Mucosa of descending colon (tissue), 3 donors: Measurements from ENCODE around the gene FAM120AOS. TPM values are rescaled to one million over a fixed set of nuclear protein-coding genes. Genes with fewer than 3 reads are reported as not detected.

Source experiments
- ATAC-seq: fragments of 200-7000 bp; cut with Tn5 transposase; one replicate; pipeline ENCODE4 v1.9.1; 2020; ENCODE audit warnings: mild to moderate bottlenecking, moderate library complexity
- DNase-seq, 3 donors: peaks; one replicate each; pipeline ENCODE4 v3.0.0-alpha.2; 2020
- H3K36me3 ChIP-seq: fragments of 200-600 bp; one replicate; pipeline ENCODE4 v1.8.0; 2021; ENCODE audit warnings: low read depth, mild to moderate bottlenecking
- H3K4me1 ChIP-seq: fragments of 200-600 bp; one replicate; pipeline ENCODE4 v1.8.0; 2021; ENCODE audit warnings: low read depth, mild to moderate bottlenecking
- H3K4me3 ChIP-seq: fragments of 200-600 bp; one replicate; pipeline ENCODE4 v1.8.0; 2021; ENCODE audit warnings: mild to moderate bottlenecking
- H3K9me3 ChIP-seq: fragments of 200-600 bp; one replicate; pipeline ENCODE4 v1.8.0; 2021; ENCODE audit warnings: mild to moderate bottlenecking
- CTCF ChIP-seq: fragments of 200-600 bp; IDR thresholded peaks from one replicate; pipeline ENCODE4 v1.8.0; 2022; ENCODE audit warnings: antibody characterized with exemption, mild to moderate bottlenecking
- intact Hi-C, 2 donors: fragments of 100-400 bp; cut with DNase I in 1 of 2; cut with micrococcal nuclease in 1 of 2; formaldehyde crosslinking; loops; one replicate each; pipeline versions ENCODE4 v1.11.0 to v1.11.1; 2022; cut with DNase I, micrococcal nuclease
- total RNA-seq, 3 donors: library from RNA; stranded (reverse); fragmentation: NEBNext Ultra II Directional in 2 of 3; extraction: Animal tissue kit (Norgen Biotek cat#: 25700) in 2 of 3; gene quantifications; one replicate each; pipeline versions ENCODE4 v1.2.1 to v1.2.4, GENCODE V29; 2021 to 2023
- donor health status: DM: no; HTN: no; CAD: no; lungs with moderate emphysema.
- donor health status: DM: no; HTN: no; CAD: no.
- donor health status: DM: no; HTN: yes; CAD: no.

FAM120AOS gene
- total RNA-seq, 3 donors from 2014 or later = 72.0 to 88.4 (median 73.3) TPM

- ATAC-seq (no peak), DNase-seq (no peak)
- TF ChIP-seq CTCF = no peak
- intact Hi-C loops = no loop called here
- no peaks in the 10 kb centered on the region for H3K4me1 ChIP-seq
- no peak overlapping the region for H3K4me3 ChIP-seq
- H3K36me3 ChIP-seq = no peaks in the 10 kb centered on the region
- no peaks in the 10 kb centered on the region for H3K9me3 ChIP-seq
These were observed 15.4 kb downstream of the FAM120AOS start for GRCh38 chr9:93437996-93438395.

GRCh38 chr9:93436655-93437407 is 16.6 kb downstream of the FAM120AOS start:
- intact Hi-C loops = no loop called here
- no peak for TF ChIP-seq CTCF
- DNase-seq = no peak
- Histone ChIP-seq H3K4me3 (no peak overlapping the region), H3K4me1 (no peaks in the 10 kb centered on the region), H3K9me3 (no peaks in the 10 kb centered on the region), H3K36me3 (no peaks in the 10 kb centered on the region)
- no peak for ATAC-seq

GRCh38 chr9:93436218-93436617 is 17.2 kb downstream of the FAM120AOS start:
- Histone ChIP-seq H3K4me1 (no peaks in the 10 kb centered on the region), H3K4me3 (no peak overlapping the region), H3K9me3 (no peaks in the 10 kb centered on the region), H3K36me3 (no peaks in the 10 kb centered on the region)
- intact Hi-C loops = no loop called here
- no peak for TF ChIP-seq CTCF
- DNase-seq = no peak
- no peak for ATAC-seq

- no peaks in the 10 kb centered on the region for H3K36me3 ChIP-seq
- H3K4me3 ChIP-seq = no peak overlapping the region
- TF ChIP-seq CTCF = no peak
- no peak for ATAC-seq
- no peak for DNase-seq
- no peaks in the 10 kb centered on the region for H3K4me1 ChIP-seq
- intact Hi-C loops = no loop called here
- no peaks in the 10 kb centered on the region for H3K9me3 ChIP-seq
These were observed 18.0 kb downstream of the FAM120AOS start for GRCh38 chr9:93435386-93435785.

- TF ChIP-seq CTCF = no peak
- intact Hi-C loops = no loop called here
- ATAC-seq (no peak), DNase-seq (no peak)
- H3K36me3 ChIP-seq = no peaks in the 10 kb centered on the region
- H3K4me1 ChIP-seq = no peaks in the 10 kb centered on the region
- H3K4me3 ChIP-seq = no peak overlapping the region
- no peaks in the 10 kb centered on the region for H3K9me3 ChIP-seq
These were observed 19.3 kb downstream of the FAM120AOS start for GRCh38 chr9:93434056-93434455.
